ENCODE results near the gene NRP2.

The NRP2 gene

GRCh38 chr2:205643391-205643885 lies 38.9 kb upstream of the NRP2 start:
- Histone ChIP-seq H3K9ac (ENCODE audit: low read depth, low read length, poor library complexity) (no peak overlapping the region), H4K91ac (ENCODE audit: low read depth, low read length, poor library complexity) (no peak overlapping the region), H3K36me3 (replicated peaks in 1 of 2; ENCODE audit: control insufficient read depth in 2 of 2, insufficient read depth in 2 of 2, low read length in 2 of 2) (no peaks in the 10 kb centered on the region), H2AFZ (ENCODE audit: low read length) (peak overlapping the region; percentile 55), H3K9me3 (replicated peaks in 1 of 2; ENCODE audit: control insufficient read depth in 2 of 2, insufficient read depth in 1 of 2, low read depth in 1 of 2, low read length in 2 of 2) (peaks cover 0 to 10% of the 10 kb centered on the region in 2 donors), H2BK15ac (ENCODE audit: low read length) (no peak overlapping the region), H3K79me1 (ENCODE audit: low read depth, low read length) (no peaks in the 10 kb centered on the region), H2BK5ac (ENCODE audit: low read length) (no peak overlapping the region), H2BK120ac (ENCODE audit: low read depth, low read length) (no peak overlapping the region), H3K4ac (ENCODE audit: low read length) (no peak overlapping the region), H3K4me2 (ENCODE audit: insufficient read depth, low read length, poor library complexity, severe bottlenecking) (no peak overlapping the region), H4K8ac (ENCODE audit: low read depth, low read length) (no peak overlapping the region), H3K4me3 (ENCODE audit: low read length in 2 of 2) (no peak overlapping the region), H3K27ac (replicated peaks; ENCODE audit: low read length) (no peak overlapping the region), H2BK12ac (ENCODE audit: low read length) (no peak overlapping the region), H3K23ac (ENCODE audit: low read depth, low read length, poor library complexity) (no peak overlapping the region), H3K4me1 (ENCODE audit: control insufficient read depth in 2 of 2, insufficient read depth in 1 of 2, low read depth in 1 of 2, low read length in 2 of 2) (peaks cover 3 to 13% of the 10 kb centered on the region in 2 donors), H3K18ac (ENCODE audit: low read length) (no peak overlapping the region), H2AK5ac (ENCODE audit: low read depth, low read length) (no peak overlapping the region), H3K14ac (ENCODE audit: low read length) (no peak overlapping the region), H3K27me3 (ENCODE audit: control insufficient read depth in 3 of 3, insufficient read depth in 3 of 3, low read depth in 1 of 3, low read length in 3 of 3) (no peaks in the 10 kb centered on the region)
- DNase-seq (ENCODE audit: low spot score) = no peak
- no CpG with 5 or more reads among the region's 10 CpGs for WGBS, 2 donors (ENCODE audit: extremely low coverage in 2 of 2, insufficient read length in 2 of 2, insufficient replicate concordance in 1 of 2)

- no peak overlapping the region for H2BK120ac ChIP-seq (ENCODE audit: low read depth, low read length)
- no CpG with 5 or more reads among the region's 5 CpGs for WGBS, 2 donors (ENCODE audit: extremely low coverage in 2 of 2, insufficient read length in 2 of 2, insufficient replicate concordance in 1 of 2)
- H3K18ac ChIP-seq (ENCODE audit: low read length) = no peak overlapping the region
- no peaks in the 10 kb centered on the region for H3K36me3 ChIP-seq (replicated peaks in 1 of 2; ENCODE audit: control insufficient read depth in 2 of 2, insufficient read depth in 2 of 2, low read length in 2 of 2)
- no peaks in the 10 kb centered on the region for H3K79me1 ChIP-seq (ENCODE audit: low read depth, low read length)
- H2AFZ ChIP-seq (ENCODE audit: low read length) = no peak overlapping the region
- H2BK12ac ChIP-seq (ENCODE audit: low read length) = no peak overlapping the region
- no peak overlapping the region for H2BK15ac ChIP-seq (ENCODE audit: low read length)
- H4K91ac ChIP-seq (ENCODE audit: low read depth, low read length, poor library complexity) = no peak overlapping the region
- no peak overlapping the region for H3K9ac ChIP-seq (ENCODE audit: low read depth, low read length, poor library complexity)
- no peaks in the 10 kb centered on the region for H3K27me3 ChIP-seq (ENCODE audit: control insufficient read depth in 3 of 3, insufficient read depth in 3 of 3, low read depth in 1 of 3, low read length in 3 of 3)
- H2AK5ac ChIP-seq (ENCODE audit: low read depth, low read length) = no peak overlapping the region
- no peak overlapping the region for H4K8ac ChIP-seq (ENCODE audit: low read depth, low read length)
- no peak overlapping the region for H3K4me2 ChIP-seq (ENCODE audit: insufficient read depth, low read length, poor library complexity, severe bottlenecking)
- no peak for DNase-seq (ENCODE audit: low spot score)
- H3K4me1 ChIP-seq (ENCODE audit: control insufficient read depth in 2 of 2, insufficient read depth in 1 of 2, low read depth in 1 of 2, low read length in 2 of 2) = peaks cover 3 to 13% of the 10 kb centered on the region in 2 donors
- H3K27ac ChIP-seq (replicated peaks; ENCODE audit: low read length) = no peak overlapping the region
- no peak overlapping the region for H3K4ac ChIP-seq (ENCODE audit: low read length)
- H3K23ac ChIP-seq (ENCODE audit: low read depth, low read length, poor library complexity) = no peak overlapping the region
- no peak overlapping the region for H3K4me3 ChIP-seq (ENCODE audit: low read length in 2 of 2)
- no peak overlapping the region for H3K14ac ChIP-seq (ENCODE audit: low read length)
- no peak overlapping the region for H2BK5ac ChIP-seq (ENCODE audit: low read length)
- peaks cover 0 to 12% of the 10 kb centered on the region in 2 donors for H3K9me3 ChIP-seq (replicated peaks in 1 of 2; ENCODE audit: control insufficient read depth in 2 of 2, insufficient read depth in 1 of 2, low read depth in 1 of 2, low read length in 2 of 2)
Measured at GRCh38 chr2:205644018-205644417, 38.3 kb upstream of the NRP2 start.

- Histone ChIP-seq H3K14ac (ENCODE audit: low read length) (no peak overlapping the region), H3K9ac (ENCODE audit: low read depth, low read length, poor library complexity) (no peak overlapping the region), H3K4me1 (ENCODE audit: control insufficient read depth in 2 of 2, insufficient read depth in 1 of 2, low read depth in 1 of 2, low read length in 2 of 2) (peaks cover 11 to 25% of the 10 kb centered on the region in 2 donors), H2BK120ac (ENCODE audit: low read depth, low read length) (no peak overlapping the region), H2BK5ac (ENCODE audit: low read length) (no peak overlapping the region), H3K36me3 (replicated peaks in 1 of 2; ENCODE audit: control insufficient read depth in 2 of 2, insufficient read depth in 2 of 2, low read length in 2 of 2) (no peaks in the 10 kb centered on the region), H3K4me3 (ENCODE audit: low read length in 2 of 2) (no peak overlapping the region), H2BK15ac (ENCODE audit: low read length) (no peak overlapping the region), H3K4me2 (ENCODE audit: insufficient read depth, low read length, poor library complexity, severe bottlenecking) (no peak overlapping the region), H2AK5ac (ENCODE audit: low read depth, low read length) (no peak overlapping the region), H4K91ac (ENCODE audit: low read depth, low read length, poor library complexity) (no peak overlapping the region), H3K9me3 (replicated peaks in 1 of 2; ENCODE audit: control insufficient read depth in 2 of 2, insufficient read depth in 1 of 2, low read depth in 1 of 2, low read length in 2 of 2) (peaks cover 1 to 5% of the 10 kb centered on the region in 2 donors), H4K8ac (ENCODE audit: low read depth, low read length) (no peak overlapping the region), H3K23ac (ENCODE audit: low read depth, low read length, poor library complexity) (no peak overlapping the region), H3K27ac (replicated peaks; ENCODE audit: low read length) (no peak overlapping the region), H3K27me3 (ENCODE audit: control insufficient read depth in 3 of 3, insufficient read depth in 3 of 3, low read depth in 1 of 3, low read length in 3 of 3) (no peaks in the 10 kb centered on the region), H3K79me1 (ENCODE audit: low read depth, low read length) (no peaks in the 10 kb centered on the region), H3K4ac (ENCODE audit: low read length) (no peak overlapping the region), H2AFZ (ENCODE audit: low read length) (no peak overlapping the region), H3K18ac (ENCODE audit: low read length) (no peak overlapping the region), H2BK12ac (ENCODE audit: low read length) (no peak overlapping the region)
- DNase-seq (ENCODE audit: low spot score) = no peak
- no CpG with 5 or more reads among the region's 8 CpGs for WGBS, 2 donors (ENCODE audit: extremely low coverage in 2 of 2, insufficient read length in 2 of 2, insufficient replicate concordance in 1 of 2)
Measured at GRCh38 chr2:205646680-205647079, 35.6 kb upstream of the NRP2 start.

- Histone ChIP-seq H4K91ac (ENCODE audit: low read depth, low read length, poor library complexity) (no peak overlapping the region), H2BK12ac (ENCODE audit: low read length) (no peak overlapping the region), H3K14ac (ENCODE audit: low read length) (no peak overlapping the region), H2BK120ac (ENCODE audit: low read depth, low read length) (no peak overlapping the region), H3K36me3 (replicated peaks in 1 of 2; ENCODE audit: control insufficient read depth in 2 of 2, insufficient read depth in 2 of 2, low read length in 2 of 2) (no peaks in the 10 kb centered on the region), H3K9me3 (replicated peaks in 1 of 2; ENCODE audit: control insufficient read depth in 2 of 2, insufficient read depth in 1 of 2, low read depth in 1 of 2, low read length in 2 of 2) (peaks cover 1 to 18% of the 10 kb centered on the region in 2 donors), H2AK5ac (ENCODE audit: low read depth, low read length) (no peak overlapping the region), H2BK15ac (ENCODE audit: low read length) (no peak overlapping the region), H3K9ac (ENCODE audit: low read depth, low read length, poor library complexity) (no peak overlapping the region), H2BK5ac (ENCODE audit: low read length) (no peak overlapping the region), H3K27me3 (ENCODE audit: control insufficient read depth in 3 of 3, insufficient read depth in 3 of 3, low read depth in 1 of 3, low read length in 3 of 3) (no peaks in the 10 kb centered on the region), H3K27ac (replicated peaks; ENCODE audit: low read length) (peak overlapping the region; percentile 50), H3K4me1 (ENCODE audit: control insufficient read depth in 2 of 2, insufficient read depth in 1 of 2, low read depth in 1 of 2, low read length in 2 of 2) (peaks cover 8 to 12% of the 10 kb centered on the region in 2 donors), H4K8ac (ENCODE audit: low read depth, low read length) (no peak overlapping the region), H3K79me1 (ENCODE audit: low read depth, low read length) (no peaks in the 10 kb centered on the region), H3K4me3 (ENCODE audit: low read length in 2 of 2) (no peak overlapping the region), H3K18ac (ENCODE audit: low read length) (no peak overlapping the region), H2AFZ (ENCODE audit: low read length) (peak overlapping the region; percentile 66), H3K23ac (ENCODE audit: low read depth, low read length, poor library complexity) (no peak overlapping the region), H3K4ac (ENCODE audit: low read length) (no peak overlapping the region), H3K4me2 (ENCODE audit: insufficient read depth, low read length, poor library complexity, severe bottlenecking) (no peak overlapping the region)
- DNase-seq (ENCODE audit: low spot score) = peak; percentile 43
- no CpG with 5 or more reads among the region's 4 CpGs for WGBS, 2 donors (ENCODE audit: extremely low coverage in 2 of 2, insufficient read length in 2 of 2, insufficient replicate concordance in 1 of 2)
Measured at GRCh38 chr2:205650450-205650849, 31.9 kb upstream of the NRP2 start.

Measured in neuronal stem cell (in vitro differentiated cells).